ENCODE results near the gene DNAJC12.

GRCh38 chr10:67807855-67808456 is 30.0 kb downstream of the DNAJC12 start:
- TF ChIP-seq POLR2A (IDR thresholded peaks at IDR 0.05), result no peak
- no peak for TF ChIP-seq CTCF (IDR thresholded peaks at IDR 0.05)
- TF ChIP-seq EP300 (IDR thresholded peaks at IDR 0.05), result no peak

Data from suprapubic skin (tissue), 3 donors.